GM18517 (cell line): Measurements from ENCODE around the gene AKNA.
A peak's percentile ranks its signal among the peaks of the same experiment; 100 is the strongest.

Experiments
- ATAC-seq: cut with Tn5 transposase; IDR thresholded peaks from one replicate; pipeline ENCODE4 v1.9.1; 2021; ENCODE audit warnings: mild to moderate bottlenecking, moderate library complexity; ENCODE audit not compliant: unreplicated experiment

AKNA gene

DNA sequence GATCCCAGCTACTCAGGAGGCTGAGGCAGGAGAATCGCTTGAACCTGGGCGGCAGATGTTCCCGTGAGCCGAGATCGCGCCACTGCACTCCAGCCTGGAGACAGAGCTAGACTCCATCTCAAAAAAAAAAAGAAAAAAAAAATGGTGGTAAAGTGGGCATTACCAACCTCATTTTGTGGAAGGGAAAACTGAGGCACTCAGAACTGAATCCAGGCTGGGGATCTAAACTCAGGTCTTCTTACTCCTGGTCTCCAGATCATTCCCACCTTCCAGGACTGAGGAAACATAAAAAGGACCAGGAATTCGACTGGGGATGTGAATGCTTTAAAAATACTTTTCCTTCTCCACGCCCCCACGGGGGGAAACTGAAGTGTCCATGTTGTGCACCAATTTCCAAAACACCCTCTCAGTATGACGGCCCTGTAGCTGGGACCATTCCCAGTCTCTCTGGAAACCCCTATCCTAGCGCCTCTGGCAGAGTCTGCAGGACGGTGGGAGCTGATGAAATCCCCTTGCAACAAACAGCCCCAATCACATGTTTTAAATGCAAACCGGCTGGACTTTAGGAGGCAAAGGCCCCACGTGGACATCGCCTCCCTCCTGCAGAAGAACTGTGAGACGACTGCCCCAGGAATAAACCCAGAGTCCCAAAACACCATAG is 8.9 kb upstream of the AKNA start:
- no peak for ATAC-seq

DNA sequence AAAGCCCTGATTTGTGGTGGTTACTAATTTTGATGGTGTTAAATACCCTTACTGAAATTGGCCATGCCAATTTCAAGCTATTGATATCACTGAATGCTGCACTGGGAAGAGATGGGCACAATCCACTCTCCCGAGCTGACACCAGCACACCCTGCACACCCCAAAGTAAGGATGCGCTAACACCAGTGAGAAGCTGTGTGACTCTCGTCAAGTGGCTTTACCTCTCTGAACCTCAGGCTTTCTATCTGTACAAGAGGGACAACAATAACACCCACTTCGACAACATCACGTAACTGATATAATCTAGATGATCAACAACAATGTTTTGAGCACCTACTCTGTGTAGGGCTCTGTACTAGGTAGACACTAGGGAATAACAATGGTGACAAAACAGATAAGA is 8.0 kb upstream of the AKNA start:
- no peak for ATAC-seq

DNA sequence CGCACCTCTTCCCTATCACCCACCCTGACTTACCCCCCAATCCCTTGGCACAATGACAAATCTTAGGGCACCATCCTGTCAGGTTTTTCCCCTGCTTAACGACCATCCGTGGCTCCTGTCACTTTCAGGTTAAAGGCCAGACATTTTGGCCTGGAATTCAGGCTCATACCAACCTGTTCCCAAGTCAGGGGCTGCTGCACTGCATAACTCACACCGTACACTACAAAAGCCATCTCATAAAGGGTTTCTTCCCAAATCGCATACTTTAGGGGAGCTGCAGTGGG is 7.5 kb upstream of the AKNA start:
- ATAC-seq = no peak

DNA sequence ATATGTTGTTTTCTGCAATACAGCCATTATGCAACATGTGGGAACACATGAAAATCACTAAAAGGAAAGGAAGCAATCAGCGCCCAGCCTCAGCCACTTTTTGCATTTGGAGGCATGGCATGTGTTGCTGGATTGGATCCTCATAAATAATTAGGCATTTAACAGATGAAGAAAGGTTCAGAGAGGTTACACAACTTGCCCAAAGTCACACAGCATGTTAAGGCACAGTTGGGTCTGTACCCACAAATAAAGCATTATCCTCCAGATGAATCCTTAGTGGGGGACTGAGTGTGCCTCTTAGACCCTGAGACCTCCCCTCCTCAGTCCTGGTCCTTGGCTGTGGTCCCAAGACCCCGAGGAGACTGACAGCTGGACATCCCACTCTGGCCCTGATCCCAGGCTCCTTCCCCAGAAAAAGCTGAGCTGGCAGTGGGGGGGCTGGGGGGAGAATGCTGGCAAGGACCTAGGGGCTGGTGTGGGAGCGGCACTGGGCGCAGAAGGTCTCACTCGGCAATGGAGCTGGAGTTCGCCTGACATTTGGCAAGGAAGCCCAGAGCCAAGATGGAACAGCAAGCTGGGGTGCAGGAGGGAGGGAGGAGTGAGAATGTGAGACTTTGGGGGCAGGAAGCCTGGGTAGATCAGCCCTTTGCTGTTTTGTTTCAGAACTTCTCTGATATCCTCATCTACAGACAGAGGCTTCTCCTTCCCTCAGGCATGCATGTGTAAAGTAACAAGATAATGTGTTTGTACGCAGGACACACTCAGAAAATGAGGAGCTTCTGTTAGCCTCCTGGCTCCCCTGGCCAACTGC is 6.9 kb upstream of the AKNA start:
- ATAC-seq = no peak

DNA sequence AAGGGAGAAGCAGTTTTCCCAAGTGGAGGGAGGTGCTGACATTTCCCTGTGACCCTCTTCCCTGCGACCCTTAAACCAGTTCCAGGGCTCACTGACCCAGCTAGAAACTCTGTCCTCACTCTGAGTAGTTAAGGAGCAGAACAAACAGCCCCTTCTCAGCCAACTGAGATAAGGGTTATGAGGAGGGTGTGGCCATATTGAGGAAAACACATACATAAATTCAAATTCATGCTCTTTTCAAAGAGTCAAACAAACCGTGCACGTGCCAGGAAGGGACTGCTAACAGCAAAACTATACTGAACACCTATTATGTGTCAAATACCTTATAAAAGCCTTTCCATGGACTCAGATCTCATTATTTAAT is 4.9 kb upstream of the AKNA start:
- ATAC-seq = no peak

DNA sequence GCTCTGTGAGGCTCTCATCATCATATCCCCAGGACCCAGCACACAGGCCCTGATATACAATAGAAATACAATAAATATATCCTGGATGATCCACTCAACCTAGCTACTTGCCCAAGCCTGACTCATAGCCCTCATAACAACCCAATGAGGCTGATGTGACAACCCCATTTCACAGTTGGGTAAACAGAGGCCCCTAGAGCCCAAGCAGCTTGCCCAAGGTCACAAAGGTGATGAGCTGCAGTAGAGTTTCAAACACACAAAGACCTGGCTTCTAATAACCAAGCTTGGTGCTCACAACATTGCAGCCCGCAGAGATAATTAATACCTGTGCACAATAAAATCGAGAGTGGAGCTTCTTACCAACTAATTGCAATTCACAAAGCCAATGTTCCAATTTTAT is 3.2 kb upstream of the AKNA start:
- no peak for ATAC-seq

DNA sequence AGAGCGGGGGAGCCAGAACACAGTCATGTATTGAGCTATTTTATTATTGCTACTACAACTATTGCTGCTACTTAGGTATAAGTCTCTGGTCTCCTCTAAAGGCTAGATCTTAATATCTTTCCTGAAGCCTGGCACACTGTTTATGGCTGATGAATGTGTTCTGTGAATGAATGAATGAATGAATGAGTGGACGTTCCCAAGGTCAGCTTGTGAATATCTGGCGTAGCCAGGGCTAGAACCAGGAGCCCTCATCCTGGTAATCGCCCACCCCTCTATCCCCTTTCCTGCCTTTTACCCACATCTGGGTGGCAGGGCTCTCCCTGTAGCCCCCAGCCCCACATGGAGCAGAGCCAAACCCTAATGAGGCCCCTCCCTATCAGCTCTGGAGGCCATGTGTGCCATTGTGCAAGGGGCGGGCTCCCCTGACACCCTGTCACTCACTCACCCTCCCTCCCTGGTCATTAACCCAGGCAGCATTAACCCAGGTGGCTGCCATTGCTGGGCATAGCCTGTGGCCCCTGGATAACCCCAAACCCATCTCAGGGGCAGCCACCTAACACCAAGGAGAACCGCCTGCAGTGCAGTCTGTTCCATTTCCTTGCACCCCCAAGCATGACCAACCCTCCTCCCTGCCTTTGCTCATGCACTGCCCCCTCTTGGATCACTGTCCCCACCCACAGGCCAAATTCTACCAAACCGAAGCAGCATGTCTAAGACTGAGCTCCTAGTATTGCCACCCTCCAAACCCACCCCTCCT is 2.0 kb upstream of the AKNA start:
- ATAC-seq = no peak

DNA sequence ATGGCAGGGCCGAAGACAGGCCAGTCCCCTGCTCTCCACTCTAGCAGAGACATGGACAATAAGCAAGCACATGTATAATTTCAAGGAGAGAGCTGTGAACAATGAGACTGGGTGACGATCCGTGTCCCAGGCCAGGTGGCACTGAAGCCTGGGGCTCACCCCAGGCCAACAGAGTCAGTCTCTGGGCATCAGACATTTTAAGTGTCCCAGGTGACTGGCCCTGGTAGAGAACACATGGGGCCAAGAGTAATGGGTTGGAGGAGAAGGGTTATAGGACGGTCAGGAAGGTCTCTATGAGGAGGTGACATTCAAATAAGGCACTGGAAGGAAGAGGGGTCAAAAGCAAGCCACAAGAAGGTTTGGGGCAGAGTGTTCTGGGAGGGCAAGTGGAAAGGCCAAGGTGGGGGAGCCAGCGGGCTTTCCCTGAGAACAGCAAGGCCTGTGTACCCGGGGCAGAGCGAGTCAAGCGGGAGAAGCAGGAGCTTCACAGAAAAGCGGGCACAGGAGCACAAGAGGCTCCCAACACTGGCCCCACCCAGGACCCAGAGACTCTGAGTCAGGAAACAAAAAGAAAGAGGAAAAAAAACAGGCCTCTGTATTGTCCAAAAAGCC is 1.1 kb upstream of the AKNA start:
- no peak for ATAC-seq

DNA sequence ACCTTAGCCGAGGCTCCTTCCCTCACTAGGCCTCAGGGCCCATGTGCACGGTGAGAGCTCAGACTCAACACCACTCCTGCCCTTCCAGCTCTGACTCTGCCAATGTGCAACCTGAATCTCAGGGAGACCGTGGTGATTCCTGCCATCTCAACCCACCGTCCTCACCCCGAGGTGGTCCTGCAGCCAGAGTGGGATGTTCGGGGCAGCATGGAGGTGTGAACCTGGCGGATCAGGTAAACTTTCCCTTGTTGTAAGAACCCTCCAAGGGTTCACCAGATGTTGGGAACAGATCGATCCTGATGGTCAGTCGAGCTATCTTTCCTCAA is 538 bp upstream of the AKNA start:
- ATAC-seq = no peak

DNA sequence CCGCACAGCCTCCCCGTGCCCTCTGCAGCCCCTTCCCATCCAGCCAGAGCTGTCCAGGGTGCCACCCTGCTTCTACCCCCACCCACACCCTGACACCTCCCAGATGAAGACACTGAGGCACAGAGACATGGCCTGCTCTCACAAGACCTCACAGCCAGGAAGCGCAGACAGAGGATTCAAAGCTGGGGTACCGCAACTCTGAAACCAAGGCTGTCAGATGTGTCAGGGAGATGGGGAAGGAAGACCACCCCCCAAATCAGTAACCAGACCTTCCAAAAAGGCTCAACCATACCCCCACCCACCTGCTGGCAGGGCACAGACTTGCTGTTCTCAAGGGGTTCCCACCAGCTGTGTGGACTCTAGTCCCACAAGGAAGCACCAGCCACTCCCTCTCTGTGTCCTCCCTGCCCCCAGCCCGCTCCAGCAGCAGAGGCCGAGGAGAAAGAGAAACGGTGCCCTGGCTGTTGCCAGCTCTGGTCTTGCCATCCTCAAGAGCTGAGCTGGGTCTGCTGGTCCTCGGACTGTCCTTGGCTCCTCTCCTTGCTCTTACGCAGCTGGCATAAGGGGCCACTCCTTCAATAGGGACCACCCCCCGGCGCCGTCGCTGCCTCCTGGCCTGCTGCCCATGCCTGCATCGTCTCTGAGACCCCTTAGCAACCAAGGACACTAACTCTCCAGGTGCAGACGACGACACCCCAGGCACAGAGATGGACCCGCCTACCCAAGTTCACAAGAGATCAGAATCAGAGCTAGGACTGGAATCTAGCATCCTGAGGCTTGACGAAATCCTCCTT is 699 bp downstream of the AKNA start:
- ATAC-seq = no peak

DNA sequence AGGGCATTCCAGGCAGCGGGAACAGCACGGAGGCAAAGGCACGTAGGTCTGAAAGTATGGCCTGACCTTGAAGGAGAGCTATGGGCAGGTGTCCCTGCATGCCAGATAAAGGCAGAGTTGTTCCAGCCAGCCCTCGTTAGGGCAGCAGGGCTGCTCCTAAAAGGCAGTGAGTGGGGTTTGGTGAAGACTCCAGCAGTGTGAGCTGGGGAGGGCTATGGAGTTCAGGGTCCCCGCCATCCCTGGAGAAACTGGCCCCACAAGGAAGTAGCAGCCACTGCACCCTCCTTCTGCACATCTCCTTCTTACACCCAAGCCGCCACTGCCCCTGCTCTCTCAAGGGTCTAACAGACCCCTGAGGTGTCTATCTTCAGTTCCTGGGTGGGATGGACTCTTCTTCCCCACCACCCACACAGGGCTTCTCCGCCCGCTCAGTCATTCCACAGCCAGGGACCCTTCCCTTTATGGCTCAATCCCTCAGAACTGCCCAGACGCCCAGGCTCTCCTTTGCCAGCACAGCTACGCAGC is 1.4 kb downstream of the AKNA start:
- no peak for ATAC-seq

DNA sequence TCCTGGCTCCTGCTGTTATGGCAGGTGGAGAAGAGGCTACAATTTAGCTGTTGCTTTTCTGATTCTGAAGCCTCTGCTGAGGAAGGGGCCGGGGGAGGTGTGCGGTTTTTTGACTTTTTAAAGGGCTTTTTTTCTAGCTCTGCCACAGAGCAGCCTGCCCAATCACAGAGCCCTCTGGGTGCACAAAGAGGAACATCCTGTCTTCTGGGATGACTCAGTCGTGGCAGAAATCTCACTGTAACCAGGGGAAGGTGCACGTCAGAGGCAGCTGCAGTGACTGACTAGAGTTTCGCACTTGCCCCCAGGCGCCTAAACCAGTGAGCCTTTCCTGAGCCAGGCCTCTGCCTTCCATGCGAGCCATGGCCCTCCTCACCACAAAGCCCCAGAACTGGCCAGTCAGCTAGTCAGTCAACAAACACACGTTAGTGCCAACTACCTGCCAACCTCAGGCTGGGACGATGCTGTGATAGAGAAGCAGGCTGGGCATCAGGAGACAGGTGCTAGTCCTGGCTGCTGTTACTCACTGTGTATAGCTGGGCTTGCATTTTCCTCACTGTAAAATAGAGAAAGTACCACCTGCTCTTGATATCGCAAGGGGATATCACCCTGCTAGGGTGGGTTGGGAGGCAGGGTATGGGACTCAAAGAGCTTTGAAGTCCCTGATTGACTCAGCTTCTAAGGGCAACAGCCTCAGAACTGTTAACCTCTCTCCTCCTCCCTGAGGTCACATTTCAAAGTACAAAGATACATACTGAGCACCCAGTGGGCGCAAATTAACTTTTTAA is 2.2 kb downstream of the AKNA start:
- ATAC-seq = peak; percentile 84

DNA sequence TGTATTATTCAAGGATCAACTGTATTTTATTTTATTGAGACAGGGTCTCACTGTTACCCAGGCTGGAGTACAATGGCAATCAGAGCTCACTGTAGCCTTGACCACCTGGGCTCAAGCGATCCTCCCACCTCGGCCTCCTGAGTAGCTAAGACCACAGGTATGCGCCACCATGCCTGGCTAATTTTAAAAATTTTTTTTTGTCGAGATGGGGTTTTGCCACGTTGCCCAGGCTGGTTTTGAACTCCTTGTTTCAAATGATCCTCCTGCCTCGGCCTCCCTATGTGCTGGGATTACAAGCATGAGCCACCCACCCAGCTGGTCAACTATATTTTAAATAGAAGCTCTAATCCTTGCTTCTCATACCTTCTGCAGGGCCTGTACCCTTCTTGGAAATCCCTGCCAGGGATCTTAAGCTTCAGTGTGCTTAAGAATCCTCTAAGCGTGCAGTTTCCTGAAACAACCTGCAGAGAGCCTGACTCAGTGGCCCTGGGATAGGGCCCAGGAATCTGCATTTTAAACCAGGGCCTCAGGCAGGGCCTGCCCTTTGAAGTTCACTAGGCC is 2.9 kb downstream of the AKNA start:
- no peak for ATAC-seq

DNA sequence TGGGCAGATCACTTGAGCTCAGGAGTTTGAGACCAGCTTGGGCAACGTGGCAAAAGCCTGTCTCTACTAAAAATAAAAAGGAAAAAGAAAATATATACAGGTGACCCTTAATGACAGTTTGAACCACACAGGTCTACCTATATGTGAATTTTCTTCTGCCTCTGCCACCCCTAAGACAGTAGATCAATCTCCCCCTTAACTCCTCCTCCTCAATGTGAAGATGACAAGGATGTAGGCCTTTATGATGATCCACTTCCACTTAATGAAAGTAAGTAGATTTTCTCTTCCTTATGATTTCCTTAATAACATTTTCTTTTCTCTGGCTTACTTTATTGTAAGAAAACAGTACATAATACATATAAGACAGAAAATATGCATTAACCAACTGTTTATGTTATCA is 3.4 kb downstream of the AKNA start:
- ATAC-seq = no peak

DNA sequence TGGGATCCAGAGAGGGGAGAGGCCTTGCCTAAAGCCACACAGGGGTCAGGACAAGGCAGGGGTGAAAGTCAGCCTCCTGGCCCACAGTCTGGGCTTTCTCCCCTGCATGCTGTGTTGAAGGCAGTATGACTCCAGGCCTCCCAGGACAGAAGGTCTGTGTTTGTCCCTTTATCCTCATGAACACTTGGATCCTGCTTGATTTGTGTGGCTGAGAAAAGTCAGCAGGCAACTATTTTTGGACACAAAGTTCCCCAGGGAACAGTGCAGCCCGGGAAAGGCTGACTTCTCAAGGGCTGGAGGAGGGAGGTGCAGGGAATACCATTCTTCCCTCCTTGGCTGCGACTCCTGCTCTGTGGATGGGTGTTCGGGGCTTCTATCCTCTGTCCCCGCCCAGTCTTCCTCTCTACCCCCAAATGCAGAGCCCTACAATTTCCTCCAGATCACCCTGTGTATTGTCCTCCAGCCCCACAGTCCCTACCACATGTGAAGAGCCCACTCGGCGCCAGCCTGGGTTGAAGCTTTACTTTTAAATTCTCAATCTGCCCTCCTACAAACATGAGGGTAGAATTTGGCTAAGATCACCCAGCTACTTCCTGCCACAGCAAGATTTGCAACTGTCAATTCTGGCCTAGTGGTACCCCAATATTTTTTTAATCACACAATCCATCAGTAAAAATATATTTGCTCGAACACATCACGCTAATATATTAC is 4.1 kb downstream of the AKNA start:
- ATAC-seq = no peak

DNA sequence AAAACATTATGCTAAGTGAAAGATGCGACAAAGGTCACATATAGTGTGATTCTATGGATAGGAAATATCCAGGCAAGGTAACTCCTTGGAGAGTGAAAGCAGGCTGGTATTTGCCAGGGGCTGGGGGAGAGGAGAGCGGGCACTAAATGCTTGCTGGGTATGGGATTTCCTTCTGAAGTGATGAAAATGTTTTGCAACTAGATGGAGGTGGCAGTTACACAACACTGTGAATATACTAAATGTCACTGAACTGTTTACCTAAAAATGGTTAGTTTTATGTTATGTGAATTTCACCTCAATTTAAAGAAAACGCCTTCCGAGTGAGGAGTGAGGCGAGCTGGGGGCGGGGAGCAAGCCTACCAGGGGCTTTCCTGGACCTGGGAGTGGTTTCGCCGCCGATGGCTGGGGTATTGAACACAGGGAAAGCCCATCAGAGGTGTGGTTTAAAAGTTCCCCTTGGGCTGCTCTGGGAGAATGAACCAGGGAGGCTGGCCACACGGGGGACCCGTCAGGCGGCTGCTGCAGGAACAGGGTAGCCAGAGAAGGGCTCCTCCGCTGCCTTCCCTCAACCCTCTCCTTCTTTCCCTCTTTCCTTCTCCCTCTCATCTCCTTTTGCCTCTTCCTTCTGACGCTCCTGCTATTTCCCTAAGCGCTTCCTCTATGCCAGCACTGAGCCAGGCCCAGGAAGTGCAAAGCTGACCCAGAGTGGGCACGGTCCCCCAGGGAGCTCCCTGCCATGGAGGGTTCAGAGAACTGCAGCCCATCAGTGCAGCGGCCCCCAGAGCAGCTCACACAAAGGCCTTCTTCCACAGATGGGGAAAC is 4.9 kb downstream of the AKNA start:
- ATAC-seq = no peak

DNA sequence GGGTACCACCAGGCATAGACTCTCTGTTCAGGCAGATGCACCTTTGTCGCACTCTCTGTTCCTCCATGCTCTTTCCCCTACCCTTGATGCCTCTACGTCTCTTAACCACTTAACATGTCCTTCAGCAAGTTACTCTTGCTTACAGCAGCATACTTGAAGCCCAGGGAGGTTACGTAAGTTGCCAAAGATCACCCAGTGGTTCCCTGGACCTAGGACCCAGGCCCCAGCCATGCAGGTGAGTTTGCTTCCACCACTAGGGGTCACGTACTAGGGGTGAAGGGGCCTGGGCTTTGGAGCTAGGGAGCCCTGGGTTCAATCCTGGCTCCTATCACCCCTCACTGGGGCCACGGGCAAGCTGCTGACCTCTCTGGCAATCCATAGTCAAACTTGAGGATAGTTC is 8.9 kb downstream of the AKNA start:
- ATAC-seq = no peak

DNA sequence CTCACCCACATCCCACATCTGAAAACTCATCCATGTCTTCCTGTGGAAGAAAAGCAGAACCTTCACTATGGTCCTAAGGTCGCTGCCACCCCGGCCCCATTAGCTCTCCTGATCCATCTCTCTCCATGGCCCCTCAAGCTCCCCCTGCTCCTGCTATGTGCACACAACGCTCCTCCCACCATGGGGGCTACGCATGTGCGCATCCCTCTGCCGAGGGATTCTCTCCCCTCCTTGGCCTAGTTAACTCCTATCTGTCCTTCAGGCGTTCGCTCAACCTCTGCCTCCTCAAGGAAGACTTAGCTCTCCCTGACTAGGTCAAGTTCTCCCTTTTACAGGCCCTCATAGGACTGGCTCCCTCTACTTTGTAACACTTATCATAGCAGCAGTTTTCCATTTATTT is 9.8 kb downstream of the AKNA start:
- ATAC-seq = no peak
